ENCODE measurements around the gene SLC2A10.

GRCh38 chr20:46683011-46683667, 26.3 kb upstream of the SLC2A10 start:
- TF ChIP-seq ARNT (IDR thresholded peaks at IDR 0.05) (no peak), ELF4 (IDR thresholded peaks at IDR 0.05) (no peak)

Data from HEK293T (cell line).